Hepatic stellate cell (primary cell): ENCODE results near the gene CDK6.

ENCODE experiments used
- DNase-seq: peaks from one replicate; pipeline ENCODE4 v3.0.0; 2011; ENCODE audit warnings: low spot score

CDK6 gene

DNA sequence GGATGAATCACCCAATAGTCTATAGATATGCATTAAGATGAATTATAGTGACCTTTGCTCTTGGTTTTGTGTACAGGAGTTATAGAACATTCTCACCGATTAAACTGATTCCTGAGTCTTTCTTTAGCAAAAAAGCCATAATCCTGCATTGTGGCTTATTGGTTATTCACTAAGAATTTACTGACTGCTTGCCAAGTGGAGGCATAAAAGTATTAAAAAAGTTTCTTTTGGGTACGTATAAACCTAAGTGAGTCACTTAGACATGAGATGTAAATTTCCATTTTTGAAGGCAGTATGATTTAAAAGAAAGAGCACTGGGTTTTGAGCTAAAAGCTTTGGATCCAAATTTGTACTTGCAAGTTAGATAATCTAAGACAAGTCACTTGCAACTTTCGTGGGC lies 100.7 kb downstream of the CDK6 start:
- DNase-seq = no peak

DNA sequence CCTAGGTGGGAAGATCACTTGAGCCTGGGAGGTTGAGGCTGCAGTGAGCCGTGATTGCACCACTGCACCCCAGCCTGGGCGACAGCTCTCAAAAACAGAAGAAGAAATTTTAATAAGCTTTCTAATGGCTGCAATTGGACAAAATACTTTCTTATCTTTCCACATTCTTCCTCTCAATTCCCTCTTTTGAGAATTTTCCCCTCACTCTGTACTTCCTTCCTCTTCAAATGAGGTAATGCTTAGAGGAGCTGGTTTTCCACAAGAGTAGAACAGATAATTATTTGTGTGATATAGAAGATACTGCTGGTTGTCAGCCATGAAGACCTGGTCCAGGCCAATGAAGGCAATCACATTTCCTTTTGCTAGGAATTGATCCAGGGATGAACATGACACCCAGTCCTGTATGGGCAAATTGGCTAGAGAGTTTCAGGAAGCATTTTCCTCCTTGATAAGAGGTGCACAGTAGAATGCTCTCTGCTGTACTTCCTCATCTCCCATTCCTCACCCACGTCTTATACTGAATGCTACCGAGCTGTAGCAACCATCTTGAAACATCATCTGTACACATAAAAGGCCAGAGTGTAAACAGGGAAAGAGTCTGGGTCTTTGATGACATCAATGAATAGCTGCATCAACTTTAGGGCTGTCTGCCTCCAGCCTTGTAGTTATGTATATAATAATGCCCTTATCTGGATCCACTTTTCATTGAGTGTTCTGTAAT lies 103.9 kb downstream of the CDK6 start:
- DNase-seq = no peak

DNA sequence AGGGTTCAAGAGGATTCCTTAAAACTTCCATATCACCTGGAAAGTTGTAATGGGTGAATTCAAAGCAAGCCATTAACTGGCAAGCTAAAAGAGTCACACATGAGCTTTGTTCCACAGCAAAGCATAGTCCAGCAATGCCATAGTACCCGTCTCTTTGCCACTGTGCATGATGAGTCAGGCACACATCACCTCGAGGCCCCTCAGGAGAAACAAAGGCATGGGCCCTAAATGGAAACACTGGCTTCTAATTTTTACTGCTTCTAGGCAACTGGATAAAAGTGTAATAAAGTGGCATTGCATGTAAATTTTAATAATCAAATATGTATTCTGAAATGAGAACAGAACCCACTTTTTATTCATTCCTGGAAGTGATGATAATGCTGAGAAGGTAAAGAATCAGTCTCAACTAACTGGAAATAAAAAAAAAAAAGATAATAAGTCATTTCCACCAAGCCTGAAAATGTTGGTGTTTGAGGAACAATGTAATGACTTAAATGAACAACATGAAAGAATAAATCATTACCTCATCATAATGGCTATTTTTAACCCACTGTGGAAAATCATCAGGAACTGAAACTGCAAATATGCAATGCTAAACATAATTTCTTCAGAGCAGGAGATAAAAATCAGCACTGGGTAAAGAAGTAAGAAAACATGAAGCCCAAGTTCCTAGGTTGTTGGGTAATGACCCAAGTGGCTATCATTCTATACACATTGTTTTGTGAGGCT lies 104.9 kb downstream of the CDK6 start:
- DNase-seq = no peak

DNA sequence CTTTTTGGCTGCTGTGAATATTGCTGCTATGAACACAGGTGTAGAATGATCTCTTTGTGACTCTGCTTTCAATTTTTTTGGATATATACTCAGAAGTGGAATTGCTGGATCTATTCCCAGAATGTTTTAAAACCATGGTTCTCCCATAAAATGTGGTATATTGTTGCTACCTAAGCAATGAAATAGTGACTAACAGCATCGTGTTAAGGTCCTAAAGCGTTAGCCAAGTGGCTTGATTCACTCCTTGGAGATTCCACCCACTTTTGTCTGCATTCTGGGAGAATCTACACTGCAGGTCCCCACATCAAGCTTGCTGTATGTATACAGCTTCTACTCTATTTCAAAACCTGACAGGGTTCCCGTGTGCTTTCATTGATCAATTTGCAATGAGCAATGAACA lies 105.6 kb downstream of the CDK6 start:
- no peak for DNase-seq

DNA sequence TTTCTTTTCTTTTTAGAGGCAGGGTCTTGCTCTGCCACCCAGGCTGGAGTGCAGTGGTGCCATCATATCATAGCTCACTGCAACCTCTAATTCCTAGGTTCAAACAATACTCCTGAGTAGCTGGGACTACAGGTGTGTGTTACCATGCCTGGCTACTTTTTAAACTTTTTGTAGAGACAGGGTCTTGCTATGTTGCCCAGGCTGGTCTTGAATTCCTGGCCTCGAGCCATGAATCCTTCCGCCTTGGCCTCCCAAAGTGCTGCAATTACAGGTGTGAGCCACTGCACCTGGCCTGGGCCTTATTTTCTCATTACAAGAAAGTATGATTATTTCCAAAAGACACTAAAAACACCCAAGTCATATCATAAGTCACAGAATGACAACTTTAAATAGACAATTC lies 106.6 kb downstream of the CDK6 start:
- no peak for DNase-seq

DNA sequence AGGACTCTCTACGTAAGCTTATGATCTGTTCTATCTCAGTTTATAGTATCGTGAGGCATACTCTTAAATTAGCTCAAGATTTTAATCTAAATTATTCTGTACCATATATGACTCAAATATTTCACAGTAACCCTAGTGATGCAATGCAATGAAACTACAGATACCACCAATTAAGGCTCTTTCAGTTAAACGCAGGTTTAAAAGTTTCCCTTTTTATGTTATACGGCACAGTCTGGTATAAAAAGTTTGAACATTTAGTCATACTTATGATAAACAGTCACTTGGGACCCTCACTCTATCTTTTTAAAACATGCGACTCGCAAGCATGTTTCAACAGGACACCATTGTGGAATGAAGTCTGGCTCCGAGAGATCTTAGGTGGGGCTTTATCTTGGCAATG lies 107.2 kb downstream of the CDK6 start:
- no peak for DNase-seq

DNA sequence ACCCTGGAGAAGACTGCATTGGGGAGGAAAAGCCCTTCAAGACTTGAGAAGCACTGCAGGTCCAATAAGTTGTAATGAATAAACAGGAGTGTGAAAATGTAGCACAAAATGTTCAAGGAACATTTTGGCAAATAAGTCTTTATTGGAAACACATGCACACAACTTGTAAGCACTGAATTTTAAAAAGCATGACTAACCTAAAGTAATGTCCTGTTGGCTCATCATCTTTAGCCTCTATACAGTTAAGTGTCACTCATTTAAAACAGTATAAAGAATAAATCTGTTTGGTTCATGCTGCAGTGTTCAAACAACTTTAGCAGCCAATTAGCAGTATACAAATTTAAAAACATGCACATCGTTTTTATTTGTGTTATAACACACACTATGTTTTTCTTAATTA lies 108.6 kb downstream of the CDK6 start:
- DNase-seq = no peak

DNA sequence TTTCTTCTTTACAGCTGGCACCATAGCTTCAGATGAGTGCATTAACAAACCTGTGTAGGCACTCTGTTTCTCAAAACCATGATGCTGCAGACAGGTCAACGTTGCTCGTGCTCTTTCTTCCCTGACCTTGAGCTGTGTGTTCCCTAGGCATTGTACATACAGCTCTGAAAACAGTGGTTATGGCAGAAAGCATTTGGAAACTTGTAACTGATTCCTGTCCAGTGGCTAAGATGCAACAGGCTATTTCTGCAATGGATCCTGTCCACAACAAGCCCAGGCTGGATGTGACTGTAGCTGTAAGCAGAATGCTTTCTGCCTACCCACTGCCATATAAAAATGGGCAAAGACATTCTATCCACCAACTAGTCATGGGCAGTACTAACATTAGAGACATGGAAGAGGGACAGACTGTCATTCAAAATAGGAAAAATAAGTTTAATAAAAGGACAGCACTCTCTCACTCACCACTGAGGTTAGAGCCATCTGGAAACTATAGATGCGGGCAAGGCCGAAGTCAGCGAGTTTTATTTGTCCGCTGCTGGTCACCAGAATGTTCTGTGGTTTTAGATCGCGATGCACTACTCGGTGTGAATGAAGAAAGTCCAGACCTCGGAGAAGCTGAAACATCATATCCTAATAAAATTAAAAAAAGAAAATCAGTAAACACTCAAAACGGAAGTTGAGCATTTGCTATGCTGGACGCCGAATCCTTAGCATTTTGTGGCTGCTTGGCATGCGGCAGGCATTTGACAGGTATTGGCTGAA lies 111.0 kb downstream of the CDK6 start:
- DNase-seq = no peak

DNA sequence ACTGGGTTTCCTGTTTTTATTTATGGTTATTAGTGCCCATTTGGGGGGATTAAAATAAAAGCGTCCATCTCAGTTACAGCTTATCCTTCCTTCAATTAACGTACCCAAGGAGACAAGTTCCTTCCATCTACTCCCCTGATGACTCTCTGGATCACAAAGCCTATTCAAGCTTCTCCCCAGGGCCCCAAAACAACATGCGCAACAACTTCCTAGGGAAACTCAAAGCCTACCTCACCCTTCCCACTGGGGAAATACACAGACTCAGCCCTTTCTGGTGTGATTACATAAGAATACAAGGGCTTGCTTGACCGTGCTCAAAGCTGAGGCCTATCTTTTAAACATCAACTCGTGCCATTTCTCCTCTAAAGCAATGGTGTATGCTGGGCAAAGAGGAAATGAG lies 112.4 kb downstream of the CDK6 start:
- DNase-seq = no peak

DNA sequence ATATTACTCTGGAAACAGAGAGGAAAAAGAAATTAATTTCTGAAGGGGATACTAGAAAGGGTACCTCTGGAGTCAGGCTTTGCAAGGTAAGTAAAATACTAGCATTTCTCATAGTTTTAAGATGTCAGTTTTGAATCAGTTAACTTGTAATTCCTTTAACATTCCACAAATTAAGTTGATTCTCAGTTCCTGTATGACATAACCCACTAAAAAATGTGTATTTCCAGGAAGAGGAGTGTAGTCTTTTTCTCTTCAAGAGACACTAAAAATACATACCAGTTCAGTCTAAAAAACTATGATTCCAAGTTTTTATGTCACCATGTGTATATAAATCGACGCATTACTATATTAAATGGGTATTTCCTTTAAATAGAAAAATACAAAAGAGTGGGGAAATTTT lies 113.2 kb downstream of the CDK6 start:
- peak; percentile 19 for DNase-seq

DNA sequence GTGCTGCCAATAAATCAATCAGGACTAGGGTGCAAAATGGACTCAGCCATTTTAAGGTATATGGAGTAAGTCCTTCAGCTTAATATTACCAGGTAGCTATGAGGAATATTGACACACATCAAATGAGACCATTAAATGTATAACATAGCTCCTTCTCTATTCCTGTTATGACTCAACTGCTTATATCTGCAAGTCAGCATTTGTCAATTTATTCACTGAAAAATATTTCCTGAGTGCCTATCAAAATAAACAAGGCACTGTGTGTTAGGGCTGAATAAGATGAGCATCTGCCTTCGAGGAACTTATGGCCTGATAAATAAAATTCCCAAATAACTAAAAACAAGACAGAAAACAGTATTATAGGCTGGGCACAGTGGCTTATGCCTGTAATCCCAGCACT lies 113.8 kb downstream of the CDK6 start:
- DNase-seq = no peak

DNA sequence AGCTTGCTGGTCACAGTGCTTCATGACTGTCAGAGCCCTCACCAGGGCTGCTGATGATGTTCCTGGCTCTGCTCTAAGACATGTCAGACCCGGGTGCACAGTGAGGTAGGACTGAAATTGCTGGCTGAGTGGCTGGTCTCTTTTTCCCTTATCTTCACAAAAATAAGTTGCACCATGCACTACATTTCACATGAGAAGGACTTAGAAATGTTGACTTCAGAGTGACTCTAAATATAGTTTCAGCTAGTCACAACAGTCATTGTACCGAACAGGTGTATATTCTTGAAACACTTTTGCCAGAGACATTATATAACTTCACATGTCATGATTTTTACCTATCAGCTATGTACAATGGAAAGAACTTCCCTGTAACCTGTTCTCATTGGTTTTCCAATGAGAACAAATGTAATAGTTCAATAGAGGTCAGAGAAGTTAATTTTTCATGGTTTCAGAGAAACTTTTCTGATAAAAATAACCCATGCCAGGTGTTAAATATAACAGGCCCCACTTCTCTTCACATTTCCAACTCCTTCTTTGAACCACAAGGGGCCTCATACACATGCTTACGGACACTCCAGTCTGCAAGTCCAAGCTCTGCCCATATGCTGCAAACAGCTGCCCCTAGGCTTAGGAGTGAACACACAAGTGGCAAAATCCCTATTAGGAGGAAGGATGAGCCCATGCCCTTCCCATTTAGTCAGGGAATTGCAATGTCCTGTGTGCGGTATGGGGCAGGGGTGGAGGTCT lies 115.6 kb downstream of the CDK6 start:
- DNase-seq = no peak

DNA sequence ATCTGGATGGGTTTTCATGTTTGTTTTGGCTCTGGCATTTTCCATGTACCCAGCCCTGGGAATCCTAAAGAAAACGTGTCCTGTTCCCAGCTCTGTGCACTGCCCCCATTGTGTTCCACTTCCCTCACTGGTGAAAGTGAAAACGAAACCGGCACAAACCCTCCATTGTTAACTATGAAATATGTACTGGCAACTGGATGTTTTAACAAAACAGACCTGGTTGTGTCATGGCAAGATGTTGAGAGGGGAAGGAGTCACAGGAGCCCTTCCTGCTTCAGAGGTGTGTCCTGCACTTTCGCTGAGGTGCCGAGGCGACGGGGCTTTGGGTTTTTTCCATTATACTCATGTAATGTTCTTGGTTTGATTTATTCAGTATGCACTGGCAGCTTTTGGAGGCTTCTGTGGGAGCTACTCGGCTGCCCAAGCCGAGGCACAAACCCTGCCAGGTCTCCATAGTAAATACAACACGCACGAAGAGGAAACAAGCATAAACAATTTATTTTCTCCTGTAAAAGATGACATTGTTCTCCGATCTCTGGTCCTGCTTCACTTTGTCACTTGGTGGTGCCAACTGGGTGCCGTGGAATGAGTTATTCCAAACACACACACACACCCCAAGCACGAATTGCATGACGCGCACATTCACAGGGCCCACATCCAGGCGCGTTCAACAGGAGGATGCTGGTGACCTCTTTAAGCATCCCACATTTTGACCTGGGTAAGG lies 118.2 kb downstream of the CDK6 start:
- DNase-seq = no peak

DNA sequence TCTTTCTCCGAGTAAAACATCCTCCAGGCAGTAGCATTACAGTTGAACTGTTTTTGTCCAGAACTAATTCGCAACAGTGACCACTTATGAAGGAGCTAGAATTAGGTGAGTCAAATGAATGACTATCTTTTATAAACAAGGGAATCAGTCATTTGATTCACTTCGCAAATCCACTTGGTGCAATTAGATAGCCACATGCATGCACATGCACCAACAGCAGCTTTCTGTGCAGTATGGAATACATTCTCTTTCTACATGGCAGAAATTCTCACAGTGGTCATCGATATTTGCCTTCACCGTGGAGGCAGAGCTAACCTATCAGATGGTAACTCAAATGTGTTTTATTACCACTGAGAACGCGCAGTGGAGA lies 118.8 kb downstream of the CDK6 start:
- DNase-seq = no peak

DNA sequence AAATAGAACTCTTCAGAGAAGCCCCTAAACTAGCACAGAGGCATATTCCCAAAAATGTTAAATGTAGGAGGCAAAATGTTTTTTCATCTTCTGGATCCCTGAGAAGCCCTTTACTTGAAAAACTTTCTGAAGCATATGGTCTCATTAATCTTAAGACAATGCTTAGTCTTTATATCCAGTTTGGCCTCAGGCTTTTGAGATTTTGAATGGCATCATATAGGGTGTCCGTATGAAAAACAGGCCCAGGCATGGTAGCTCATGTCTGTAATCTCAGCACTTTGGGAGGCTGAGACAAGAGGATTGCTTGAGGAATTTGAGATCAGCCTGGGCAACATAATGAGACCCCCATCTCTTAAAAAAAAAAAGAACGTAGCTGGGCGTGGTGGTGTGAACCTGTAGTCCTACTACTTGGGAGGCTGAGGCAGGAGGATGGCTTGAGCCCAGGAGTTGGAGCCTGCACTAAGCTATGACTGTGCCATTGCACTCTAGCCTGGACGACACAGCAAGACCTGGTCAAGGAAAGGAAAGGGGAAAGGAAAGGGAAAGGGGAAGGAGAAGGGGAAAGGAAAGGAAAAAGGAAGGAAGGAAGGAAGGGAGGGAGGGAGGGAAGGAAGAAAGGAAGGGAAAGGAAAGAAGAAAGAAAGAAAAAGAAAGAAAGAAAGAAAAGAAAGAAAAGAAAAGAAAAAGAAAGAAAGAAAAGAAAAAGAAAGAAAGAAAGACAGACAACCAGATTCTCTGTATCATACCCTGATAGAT lies 119.4 kb downstream of the CDK6 start:
- no peak for DNase-seq

DNA sequence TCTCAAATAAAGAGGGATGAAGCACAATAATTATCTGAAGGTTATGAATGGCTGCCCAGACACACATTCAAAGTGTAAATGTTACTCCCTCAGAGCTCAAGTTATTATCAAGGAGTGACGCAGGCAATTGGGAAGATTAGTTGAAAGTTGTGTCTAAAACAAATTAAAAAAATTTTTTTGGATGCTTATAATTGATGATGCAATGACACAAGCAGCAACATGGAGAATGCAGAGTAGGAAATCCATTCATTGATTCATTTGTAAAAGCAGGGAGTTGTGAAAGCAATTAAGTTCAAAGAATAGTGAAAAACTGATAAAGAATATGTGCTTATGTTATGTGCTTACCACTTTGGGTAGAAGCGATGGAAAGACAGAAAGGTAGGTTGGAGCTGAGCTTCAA lies 120.4 kb downstream of the CDK6 start:
- DNase-seq = no peak

DNA sequence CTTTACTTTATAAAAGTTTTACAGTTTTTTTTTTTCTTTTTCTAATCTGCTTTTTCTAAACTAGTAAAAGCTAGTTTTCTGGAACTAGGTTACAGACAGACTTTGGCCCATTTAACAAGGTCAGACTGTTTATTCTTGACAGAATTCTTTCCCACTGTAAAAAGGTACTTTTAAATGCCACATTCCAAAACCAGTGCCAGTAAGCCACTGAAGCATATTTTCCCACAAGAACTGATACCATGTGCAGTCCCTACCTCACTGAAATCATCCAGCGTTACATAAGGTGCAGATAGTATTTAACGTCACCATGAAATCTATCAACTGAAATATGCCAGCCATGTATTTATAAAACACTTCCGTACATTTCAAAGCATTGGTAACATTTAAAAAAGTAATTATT lies 121.6 kb downstream of the CDK6 start:
- no peak for DNase-seq

DNA sequence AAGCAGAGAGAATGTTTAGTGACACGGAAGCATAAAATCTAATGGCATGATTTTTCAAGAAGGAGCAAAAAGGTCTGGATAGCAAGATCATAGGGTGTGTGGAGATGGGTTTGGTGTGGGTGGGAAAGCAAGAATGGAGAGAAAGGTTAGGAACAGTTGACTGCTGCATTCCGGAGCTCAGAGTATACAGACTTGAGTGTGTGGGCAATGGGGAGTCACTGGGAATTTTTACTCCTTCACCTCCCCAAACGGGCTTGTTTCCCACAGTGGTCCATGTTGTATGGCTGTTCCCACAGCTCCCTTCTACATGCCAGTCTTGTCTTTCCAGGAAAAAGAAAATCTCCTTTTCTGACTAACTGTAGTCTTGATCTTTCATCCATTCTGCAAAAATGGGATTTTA lies 122.1 kb downstream of the CDK6 start:
- DNase-seq = no peak

DNA sequence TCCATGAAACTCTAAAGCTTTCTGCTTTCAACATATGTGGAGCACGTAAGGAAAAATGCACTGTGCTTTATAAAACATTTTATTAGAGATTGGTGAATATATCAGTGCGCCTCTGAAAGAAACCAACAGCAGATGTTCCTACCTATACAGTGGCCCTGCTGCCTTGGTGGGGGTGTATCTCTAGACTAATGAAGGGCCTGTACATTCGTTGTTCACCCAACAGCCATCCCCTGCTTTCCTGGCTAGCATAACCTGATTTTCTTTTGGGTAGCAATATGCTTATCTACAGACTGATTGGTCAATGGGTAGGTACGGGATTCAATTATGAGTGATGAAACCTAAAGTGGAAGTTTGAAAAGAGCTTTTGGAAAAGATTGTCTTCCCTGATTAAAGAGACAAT lies 126.5 kb downstream of the CDK6 start:
- no peak for DNase-seq

DNA sequence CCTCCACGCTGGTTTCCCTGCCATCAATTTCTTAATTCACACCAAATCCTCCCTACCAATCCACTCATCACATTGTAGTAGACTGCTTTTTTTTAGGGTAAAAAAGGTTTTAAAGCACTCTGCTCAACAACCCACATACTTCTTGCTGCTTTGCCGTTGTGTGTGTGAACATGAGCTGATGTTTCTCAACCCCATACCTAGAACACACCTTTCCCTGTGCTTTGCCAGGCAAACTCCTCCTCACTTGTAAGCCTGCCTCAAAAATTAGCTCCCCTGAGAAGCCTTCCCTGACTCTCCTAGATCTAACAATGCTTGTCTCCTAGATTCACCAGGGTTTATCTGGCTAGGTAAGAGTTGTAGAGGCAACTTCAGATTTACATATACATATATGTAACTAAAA lies 127.2 kb downstream of the CDK6 start:
- no peak for DNase-seq
